GM18867 (cell line): ENCODE data around the gene CABP2.

ENCODE experiments used
- ATAC-seq: cut with Tn5 transposase; IDR thresholded peaks from one replicate; pipeline ENCODE4 v1.9.1; 2021; ENCODE audit warnings: mild to moderate bottlenecking, moderate library complexity; ENCODE audit not compliant: unreplicated experiment

The CABP2 gene

DNA sequence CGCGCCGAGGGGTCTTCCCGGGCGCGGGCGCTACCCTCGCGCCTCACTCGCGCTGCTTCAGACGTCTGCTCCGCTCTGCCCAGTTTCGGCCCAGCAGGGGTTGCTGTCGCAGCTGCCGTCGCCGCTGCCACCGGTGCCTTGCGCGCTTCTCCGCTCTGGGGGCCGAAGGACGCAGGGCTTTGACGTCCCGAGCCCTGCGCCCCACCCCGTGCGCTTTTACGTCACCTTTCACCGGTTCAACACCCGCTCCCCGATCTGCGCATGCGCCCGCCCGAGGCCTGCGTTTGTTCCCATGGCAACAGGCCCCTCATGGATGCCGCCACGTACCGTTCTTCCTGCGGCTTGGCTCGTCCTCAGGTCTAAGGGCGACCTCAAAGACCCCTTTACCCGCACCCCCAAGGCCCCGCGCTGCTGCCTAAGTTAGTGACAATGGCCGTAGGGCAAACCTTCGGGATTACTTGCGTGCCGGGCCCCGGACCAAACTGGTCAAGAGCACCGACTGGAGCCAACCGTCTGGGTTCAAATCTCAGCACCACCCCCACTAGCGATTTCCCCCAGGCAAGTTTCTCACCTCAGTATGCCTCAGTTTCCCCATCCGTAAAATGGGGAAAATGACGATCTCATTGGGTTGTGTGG is 14.6 kb downstream of the CABP2 start:
- ATAC-seq, result peak; percentile 37

DNA sequence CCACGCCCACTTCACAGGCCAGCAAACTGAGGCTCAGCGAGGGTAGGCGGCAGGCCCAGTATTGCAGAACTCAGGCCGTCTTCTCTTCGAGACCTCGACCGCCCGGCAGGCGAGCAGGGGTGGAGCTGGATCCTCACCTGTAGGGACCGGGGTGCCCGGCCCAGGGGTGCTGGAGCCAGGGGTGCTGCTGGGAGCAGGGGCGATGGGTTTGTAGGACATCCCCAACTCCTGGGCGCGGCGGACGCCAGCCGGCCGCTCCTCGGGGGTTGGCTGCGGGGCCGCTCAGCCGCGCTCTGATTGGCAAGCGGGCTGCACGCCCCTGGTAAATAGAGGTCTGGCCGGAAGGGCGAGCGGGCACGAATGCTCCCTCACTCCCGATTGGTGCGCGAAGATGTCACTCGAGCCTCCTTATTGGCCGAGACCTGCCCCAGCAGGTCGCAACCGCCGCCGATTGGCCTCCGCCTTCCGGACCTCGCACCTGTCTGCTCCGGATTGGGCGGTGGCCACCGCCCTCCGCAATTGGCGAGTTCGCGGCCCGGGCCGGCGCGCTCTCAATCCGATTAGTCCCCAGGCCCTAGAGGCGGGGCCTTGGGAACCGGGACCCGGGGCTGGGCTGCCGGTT is 15.3 kb downstream of the CABP2 start, which contains the start of gene CDK2AP2:
Gene CDK2AP2 (minus strand): TSS at position 299 of the 622 bp plus-strand sequence. CDS start 80 bp downstream, at position 219.
- peak; percentile 69 for ATAC-seq

DNA sequence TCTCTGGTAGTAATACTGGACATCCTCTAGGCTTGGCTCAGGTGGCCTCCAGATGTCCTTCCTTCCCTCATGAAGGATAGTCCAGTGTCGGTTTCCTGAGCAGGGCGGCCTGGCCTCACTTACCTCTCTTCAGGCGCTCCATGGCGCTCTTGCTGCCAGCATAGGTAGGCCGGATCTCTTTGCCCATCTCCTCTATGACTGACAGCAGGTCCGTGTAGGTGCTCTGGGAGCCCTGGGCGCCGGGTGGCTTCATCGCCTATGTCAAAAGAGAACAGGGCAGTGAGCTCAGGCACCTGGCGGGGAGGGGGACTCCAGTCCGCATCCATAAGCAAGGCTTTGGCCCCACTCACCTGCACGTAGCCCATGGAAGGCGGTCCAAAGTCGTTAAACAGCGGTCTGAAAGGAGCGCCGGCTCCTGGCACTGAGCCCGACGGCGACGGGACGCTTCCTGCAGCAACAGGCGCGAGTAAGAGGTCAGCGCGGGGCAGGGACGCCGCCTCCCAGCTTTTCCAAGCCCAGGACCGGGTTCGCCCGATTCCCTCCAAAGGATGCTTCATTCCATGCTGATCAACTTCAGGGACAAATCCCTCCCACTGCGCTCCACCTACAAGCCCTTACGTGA is 15.9 kb downstream of the CABP2 start:
- ATAC-seq, result no peak

DNA sequence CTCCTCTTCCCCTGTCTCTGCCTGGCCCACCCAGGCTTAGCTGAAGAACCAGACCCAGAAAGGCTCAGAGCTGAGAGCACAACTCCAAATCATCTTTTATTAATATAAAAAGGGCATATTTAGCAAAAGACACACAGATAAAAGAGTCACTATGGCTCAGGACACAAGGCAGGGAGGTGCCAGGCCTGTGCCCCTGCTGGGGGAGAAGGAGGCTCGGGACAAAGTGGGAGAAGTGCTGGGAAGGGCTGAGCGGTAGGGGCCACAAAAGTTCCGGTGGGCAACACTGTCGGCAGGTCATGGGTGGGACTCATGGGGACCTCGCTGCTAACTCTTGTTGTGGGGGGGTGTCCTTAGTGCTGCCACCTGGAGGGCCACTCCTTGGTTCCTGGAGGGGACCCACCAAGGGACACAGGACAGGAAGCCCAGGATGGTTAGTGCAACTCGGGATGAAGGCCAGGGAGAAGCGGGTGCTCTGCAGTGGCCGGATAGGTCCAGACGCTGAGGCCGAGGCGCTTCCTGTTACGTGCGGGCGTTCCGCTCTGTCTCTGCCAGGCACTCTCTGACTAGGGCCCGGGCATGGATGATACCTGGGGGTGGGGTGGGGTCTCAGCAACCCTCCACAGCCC is 16.7 kb downstream of the CABP2 start:
- no peak for ATAC-seq

DNA sequence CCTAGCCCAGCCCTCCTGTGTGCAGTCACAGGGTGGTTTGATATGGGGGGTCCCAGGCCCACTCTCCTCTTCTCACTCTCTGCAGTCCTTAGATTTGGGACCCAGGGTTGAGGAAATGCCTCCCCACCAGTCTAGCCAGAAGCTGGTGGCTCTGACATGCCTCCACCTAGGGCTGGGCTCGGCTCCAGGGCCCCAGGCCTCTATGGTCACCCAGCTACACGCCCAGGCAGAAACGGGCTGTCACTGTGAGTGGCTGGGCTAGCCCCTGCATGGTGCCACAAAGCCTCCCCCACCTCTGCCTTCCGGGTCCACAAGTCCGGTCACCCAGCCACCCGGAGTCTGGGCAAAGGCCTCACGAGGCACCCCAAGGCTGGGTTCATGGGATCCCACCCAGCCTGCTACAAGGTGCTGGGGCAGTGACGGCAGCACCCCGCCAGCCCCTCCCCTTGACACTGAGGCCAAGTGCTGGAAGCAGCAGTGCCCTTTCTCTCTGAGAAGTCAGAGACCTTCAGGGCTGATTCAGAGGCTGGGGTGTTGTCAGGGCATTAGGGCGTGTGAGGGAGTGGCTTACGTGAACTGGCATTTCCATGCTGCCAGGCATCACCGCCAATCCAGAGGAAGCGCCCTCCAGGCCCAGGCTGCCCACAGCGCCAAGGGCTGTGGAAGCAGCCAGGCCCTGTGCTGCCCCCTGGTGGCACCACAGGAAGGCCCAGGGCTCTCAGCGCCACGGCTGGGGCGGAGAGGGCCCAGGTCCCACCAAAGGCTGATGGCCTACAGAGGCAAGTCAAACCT is 17.4 kb downstream of the CABP2 start:
- peak; percentile 22 for ATAC-seq

DNA sequence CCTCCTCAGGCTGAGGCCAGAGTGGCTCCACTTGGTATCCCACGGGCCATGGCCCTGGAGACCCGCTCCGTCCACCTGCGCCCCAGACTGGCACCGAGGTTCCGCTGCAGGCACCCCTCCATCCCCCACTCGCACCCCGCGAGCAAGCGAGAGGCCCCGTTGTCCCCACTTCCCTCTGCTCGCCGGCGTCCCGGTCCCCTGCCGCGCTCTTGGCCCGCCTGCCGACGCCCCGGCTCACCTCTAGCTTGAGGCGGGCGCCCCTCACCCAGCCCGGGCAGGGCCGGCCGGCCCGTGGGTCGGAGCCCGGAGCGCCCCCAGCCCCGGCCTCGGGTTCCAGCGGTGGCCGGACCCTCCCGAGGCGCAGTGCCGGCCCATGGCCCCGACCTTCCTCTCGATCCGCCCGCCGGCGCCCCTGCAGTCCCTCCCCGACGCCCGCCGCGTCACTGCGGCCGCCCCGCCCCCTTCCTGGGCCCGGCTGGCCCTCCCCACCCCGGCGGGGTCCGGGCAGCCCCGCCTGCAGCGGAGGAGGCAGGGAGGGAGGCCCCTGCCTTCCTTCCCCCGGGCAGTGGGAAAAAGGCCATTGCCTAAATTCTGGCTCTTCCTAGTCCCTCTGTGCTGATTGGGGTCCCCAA is 18.2 kb downstream of the CABP2 start, which contains the start of gene PITPNM1:
Gene PITPNM1 (minus strand): TSS at position 414 of the 632 bp plus-strand sequence. CDS start 1,183 bp downstream, outside the sequence.
- no peak for ATAC-seq

DNA sequence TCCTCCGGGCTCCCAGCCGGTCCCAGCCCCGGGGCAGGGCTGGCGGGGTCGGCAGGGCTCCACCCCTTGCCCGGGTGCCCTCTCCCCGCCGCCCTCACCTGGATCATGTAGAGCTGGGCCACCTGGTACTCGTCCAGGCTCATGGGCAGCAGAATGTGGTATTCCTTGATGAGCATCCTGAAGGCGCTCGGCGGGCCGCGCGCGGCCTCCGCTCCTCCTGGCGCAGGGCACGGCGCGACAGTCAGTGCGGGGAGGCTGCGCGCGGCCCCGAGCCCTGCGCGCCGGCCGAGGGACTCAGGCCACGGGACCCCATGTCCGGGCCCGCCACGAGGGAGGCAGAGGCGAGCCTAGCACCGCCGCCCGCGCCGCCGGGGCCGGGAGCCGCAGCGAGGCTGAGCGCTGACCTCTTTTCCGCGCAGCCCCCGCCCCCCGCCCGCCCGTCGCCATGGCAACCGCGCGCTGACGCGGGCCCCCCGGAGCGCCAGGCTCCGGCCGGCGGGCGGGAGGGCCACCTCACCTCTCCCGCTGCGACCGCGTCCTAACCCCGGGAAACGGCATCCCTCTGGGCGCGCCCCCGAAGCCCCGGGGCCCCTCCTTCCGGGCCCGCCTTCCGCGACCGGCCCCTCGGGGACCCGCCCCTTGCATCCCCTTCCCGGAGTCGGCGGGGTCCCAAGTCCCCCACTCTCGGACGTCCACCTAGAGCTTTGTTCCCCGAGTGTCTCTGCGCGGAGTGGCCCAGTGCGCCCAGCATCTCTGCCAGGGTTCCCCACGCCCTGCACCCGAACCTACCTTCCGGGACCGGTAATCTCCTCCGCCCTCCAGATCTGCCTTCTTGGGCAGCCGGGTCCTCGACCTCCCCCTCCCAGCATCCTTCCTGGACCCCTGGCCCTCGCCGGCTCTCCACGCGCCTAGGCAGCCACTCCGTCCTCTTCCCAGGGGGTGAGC is 19.0 kb downstream of the CABP2 start:
- ATAC-seq, result no peak

DNA sequence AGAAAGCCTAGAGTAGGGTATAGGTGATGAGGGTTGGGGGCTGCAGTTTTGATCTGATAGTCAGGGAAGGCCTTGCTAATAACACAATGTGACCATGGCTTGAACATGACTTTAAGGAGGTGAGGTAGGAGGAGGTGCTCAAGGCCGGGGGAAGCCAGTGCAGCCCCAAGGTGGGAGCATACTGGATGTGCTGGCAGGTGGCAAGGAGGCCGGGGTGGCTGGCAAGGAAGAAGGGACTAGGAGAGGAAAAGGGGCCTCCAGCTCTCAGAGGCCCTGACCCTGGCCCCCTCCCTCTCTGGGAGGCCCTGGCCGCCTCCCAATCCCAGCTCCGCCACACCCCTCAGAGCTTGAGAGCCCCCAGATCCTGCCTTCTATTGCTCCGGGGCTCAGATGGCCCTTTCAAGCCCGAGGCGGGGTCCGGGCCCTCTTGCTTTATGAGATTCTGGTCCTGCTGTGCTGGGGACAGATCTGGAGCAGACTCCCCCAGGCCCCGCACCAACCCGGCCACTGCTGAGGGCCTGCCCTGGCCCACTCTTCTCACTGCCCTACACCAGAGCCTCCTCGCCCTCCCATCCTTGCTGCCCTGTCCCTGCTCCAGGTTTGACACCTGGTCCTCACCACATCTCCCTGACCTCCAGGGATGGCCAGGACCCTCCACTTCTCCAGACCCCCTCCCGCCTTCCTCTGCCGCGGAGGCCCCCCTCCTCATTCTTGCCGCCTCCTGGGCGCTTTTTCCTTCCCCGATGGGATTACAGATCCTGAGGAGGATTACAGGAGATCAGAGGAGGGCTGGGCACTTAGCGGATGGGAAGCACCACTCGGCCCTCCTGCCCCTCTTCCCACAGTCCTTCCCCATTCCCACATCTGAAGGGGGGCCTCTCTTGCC is 19.9 kb downstream of the CABP2 start:
- no peak for ATAC-seq

DNA sequence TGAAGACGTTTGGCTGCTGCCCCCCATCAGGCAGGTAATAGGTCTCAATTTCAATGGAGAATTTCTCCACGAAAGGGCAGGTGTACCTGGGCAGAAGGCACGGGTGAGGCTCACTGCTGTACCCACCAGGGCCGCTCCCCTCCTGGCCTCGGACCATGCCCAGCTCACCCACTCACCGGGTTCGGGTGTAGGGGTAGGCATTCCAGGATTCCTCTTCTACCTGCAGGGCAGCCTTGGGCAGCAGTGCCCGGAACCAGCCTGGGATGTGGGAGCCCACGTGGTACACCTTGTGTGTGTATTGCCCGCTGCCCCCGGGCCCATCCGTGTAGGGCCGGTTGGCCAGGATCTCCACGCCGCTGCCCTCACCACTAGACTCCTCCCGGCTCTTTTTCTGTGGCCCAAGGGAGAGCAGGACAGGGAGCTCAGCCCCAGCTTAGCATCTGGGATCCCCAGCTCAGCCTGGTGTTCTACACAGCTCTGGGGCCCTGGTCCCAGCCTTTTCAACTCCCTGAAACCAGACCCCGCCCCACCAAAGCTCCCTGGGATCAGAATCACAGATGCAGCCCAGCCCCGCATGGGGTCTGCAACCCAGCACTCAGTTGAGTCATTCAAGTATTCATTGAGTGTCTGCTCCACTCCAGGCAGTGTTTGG is 20.8 kb downstream of the CABP2 start:
- no peak for ATAC-seq

DNA sequence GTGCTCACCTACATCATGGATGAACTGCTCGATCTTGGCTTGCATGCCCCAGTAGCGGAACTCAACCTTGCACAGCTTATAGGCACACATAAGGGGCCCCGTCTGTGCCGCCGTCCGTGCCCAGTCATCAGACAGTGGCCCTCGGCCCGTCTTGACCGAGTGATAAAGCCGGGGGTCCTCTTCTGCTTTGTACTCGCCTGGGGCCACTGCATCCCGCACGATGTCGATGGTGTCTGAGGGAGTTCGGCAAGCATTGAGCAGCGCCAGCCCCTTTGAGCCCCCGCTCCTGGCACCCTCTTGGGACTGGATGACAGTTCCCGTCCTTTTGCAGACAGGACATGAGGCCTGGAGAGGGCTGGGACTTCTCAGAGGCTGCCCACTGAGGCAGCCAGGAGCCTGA is 21.4 kb downstream of the CABP2 start:
- no peak for ATAC-seq

DNA sequence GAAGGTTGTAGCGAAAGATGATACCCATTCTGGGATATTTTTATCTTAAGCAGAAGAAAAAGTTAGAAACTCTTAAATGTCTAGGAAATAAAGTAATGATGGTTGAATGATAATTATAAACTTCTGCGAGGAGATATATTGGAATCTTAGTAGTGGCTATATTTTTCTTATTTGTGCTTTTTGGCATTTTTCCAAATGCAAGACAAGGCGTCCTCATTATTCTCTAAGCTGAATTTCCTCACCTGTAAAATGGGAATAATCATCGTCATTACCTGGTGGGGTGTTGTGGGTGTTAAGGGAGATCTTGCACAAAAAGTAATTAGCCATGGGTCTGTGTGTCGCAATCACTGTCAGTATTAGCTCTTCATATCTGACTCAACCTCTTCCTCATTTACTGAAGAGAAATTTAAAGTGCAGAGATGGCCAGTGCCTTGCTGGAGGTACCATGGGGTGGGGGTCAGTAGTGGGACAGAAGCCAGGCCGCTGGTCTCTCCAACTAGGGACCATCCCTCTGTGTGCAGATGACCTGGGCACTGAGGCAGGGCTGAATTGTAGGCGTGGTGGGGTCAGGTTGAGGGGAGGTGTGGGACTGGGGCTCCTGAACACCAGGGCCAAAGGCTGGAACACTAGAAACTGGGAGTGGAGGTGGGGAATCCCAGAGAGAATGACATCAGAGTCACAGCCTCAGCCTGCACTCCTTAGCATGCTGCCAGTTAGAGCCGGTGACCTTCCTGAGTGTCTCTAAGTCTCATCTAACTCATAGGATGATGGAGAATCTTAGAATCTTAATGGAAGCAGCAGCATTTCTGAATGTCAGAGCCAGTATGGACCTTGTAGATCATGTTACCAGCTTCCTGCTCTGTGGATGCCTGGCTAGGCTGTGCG is 22.2 kb downstream of the CABP2 start:
- ATAC-seq, result no peak

DNA sequence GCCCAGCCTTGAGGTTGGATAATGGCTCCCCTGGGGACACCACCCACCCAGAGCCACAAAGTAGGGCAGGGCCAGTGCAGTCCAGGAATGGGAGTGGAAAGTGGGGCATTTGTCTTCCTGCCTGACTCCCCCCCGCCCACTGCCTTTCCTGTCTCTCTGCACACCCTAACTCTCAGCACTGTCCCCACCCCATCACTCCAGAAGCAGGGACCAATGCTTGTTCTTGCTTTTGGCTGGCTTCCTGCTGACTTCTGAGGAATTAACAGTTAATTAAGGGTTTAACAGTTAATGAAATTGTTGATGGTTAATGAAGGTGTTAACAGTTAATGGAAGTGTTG is 22.8 kb downstream of the CABP2 start:
- ATAC-seq, result no peak

DNA sequence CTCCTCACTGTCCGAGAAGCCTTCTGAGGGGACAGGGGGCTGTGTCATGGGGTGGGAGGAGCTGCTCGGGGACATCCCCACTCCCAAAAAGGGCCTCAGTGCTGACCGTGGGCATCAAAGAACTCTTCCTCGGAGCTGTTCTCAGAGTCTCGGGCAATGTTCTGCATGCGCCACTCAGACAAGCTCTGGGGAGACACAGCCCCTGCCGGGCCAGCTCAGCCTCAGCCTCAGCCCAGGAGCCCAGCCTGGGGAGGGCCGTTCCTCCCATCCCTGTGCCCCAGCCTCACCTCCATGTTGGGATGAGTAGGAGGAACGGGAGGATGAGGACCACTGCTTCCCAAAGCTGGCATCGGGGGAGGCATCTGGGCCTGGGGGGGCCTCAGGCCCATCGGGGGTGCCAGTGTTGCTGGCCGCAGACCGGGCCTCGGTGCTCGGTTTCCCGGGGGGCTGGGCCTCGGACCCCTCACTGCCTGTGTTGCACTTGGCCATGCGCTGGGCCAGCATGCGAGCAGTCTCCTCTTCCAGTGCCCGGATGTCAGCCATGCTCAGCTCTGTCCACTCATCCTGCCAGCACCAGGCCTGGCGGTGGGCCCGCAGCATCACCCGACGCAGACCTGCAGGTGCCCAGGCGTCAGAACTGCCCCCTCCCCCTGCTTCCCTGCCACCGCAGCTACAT is 23.3 kb downstream of the CABP2 start:
- no peak for ATAC-seq

DNA sequence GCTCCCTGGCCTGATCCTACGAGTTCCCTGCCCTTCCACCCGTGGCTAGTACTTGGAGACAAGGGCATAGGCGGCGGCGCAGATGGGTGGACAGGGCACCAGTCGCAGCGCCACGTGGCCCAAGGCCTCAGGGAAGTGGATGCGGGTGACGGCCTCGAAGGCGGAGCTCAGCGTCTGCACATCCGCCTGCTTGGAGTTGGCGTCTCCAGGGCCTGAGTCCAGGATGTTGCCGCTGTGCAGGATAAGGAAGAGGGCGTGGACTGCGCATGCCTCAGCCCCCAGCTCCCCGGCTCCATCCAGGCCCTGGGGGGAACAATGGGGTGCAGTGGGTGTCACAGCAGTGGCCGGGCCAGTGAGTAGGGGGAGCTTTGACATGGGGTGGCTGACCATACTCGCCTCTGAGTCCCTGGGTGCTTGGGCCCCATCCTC is 24.7 kb downstream of the CABP2 start:
- no peak for ATAC-seq

DNA sequence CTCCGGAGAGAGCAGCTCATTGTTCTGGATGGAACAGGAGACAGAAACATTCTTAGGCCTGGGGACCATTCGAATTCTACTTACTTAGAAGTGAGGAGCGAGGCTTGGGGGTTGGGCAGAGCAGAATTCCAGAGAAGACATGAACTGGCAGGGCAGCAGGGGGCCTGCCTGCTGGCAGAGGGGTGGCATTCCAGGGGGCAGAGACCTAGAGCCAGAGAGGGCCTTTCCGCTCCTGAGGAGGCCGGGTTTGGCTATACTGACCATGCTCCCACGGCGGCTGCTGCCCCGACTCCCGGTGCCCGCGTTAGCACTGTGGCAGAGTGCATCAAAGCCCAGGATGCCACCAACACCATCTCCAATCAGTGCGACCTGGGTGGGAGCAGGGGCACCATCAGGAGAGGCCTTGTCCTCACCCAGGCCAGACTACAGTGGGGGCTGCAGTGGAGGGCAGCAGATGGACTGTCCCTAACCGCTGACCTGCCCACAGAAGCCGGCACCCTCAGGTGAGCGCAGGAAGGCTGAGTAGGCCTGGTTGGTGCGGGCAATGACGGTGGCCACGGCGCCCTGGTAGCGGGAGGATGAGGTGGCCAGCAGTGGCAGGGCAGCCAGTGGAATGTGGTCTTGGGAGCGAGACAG is 25.5 kb downstream of the CABP2 start:
- ATAC-seq, result no peak

DNA sequence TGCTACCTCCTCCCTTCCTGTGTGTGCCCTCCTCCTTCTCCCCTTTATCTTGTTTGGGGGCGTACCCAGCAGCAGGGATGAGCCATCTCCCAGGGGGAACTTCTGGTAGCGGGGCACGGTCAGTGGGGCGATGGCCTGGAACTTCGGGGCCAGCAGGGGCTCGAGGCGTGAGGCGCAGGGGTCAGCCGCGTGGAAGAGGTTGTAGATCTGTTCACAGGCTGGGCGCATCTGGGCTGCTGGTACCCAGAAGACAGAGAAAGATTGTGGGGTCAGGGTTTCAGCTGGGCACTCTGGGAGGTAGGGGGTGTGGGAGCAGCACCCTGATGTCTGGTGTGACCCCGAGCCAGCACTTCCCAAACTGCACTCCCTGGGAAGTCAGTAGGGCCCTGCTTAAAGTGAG is 27.1 kb downstream of the CABP2 start:
- ATAC-seq, result no peak
